Activated CD4-positive, alpha-beta T cell treated with anti-CD3 and anti-CD28 coated beads, Interleukin-10, Interleukin-2, amounts not matched to agents 100 ng/mL and 50 ng/mL, durations not matched to agents 16 hours and 8 hours (primary cell): ENCODE results near the gene SERINC5.
"Not testable (repeated sequence)": the region's sequence is repeated elsewhere in the genome, so short reads cannot be mapped to it uniquely, and the experiment has no call there.

ENCODE experiments used
- DNase-seq: peaks from one replicate; pipeline ENCODE4 v3.0.0-alpha.2; 2020

The SERINC5 gene

DNA sequence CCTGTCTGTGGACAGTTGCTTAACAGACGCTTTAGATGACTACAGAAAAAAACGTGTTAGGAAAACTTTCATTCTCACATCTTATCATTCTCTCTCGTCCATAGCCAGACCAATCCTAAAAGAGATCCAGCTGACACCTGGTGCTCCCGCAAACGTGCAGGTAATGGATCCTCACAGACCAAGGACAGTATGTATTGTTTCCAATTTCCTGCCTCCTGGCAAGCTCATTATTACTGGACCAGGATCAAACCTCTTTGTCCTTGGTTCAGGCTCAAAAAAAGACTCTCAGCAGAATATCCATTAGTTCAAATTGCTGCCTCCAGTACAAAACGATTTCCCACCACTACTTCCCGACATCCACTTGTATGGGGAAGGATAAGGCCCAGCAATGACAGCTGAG, 62.4 kb downstream of the SERINC5 start:
- no peak for DNase-seq

DNA sequence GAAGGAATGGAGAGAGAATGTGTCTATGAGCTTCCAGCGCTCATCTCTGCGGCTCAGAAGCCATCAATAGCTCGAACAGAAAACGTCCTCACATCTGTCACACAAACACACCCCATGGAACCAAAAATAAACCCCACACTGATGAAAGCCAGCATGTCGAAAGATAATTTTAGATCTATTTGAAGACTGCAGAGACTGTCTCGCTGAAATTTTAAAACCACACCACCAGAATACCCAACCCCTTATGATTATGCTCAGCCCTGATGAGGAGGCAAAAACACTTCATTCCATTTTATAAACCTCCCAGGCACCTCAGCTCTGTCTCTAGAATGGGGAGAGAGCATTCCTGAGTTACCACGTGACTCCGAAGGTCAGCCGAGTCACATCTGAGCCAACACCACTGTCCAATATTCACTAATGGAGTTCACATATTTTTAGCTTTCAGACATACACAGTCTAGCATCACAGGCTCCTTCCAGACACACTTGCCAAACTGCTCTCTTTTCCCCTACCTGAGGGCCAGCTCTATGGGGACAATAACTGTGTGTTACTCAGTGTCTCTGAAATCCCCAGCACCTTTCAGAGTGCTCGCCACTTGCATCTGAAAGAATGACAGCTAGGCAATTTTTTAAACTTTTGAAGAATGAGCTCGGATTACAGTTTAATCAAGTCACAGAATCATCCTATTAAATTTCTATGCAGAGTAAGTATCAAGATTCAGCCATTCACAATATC, 63.2 kb downstream of the SERINC5 start:
- DNase-seq = no peak

DNA sequence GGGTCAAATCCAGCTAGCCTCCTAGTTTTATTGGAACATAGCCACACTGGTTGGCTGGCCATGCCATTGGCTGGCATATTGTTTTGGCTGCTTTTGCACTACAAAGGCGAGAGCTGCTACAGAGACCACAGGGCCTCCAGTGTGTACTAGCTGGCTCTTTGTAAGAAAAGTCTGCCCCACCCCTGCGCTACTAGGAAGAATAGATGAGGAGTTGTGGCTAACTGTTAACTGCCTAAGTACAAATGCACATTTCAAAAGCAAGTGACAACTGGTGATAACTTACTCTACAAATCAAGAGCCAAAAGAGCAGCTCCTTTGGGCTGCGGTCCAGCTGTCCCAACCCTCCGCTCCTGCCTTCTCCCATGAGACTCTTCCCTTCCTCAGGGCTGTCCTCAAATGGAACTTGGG, 63.9 kb downstream of the SERINC5 start:
- peak; percentile 58 for DNase-seq

DNA sequence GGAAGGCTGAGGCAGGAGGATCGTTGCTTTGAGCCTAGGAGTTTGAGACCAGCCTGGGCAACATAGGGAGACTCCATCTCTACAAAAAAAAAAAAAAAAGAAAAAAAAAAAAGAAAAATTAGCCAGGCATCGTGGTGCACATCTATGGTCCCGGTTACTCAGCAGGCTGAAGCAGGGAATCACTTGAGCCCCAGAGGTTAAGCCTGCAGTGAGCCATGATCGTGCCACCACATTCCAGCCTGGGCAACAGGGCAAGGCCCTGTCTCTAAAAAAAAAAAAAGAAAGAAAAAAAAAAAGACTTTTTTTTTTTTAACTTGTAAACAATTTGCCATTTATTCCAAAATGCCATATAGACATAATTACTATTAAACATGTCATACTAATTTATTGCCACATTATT, 64.5 kb downstream of the SERINC5 start:
- DNase-seq = no peak

DNA sequence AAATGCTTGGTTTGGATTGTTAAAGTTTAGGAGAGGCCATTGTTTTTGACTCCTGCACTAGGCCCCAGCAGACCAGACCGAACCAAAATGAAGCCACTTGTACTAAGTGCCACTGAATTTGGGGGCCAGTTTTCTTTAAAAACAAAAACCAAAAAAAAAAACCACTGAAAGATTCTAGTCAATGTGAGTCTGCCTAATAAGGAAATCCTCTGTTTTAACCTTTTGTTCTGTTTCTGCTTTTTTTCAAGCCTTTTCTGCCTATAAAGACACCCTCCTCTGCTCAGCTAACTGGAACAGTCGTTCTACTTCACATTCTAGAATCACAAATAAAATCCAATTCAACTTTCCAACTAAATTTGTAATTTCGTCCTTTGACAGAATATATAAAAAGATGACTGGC, 64.9 kb downstream of the SERINC5 start:
- DNase-seq = no peak

DNA sequence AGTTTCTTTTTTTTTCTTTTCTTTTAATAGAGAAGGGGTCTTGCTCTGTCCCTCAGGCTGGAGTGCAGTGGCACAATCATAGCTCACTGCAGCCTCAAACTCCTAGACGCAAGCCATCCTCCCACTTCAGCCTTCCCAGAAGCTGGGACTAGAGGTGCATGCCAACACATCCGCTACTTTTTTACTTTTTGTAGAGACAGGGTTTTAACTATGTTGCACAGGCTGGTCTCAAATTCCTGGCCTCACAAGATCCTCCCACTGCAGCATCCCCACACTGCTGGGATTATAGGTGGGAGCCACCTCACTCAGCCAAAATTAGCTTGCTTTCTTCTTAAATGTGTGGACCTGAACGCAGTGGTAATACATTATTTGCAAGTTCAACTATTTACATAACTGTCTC, 66.1 kb downstream of the SERINC5 start:
- no peak for DNase-seq

DNA sequence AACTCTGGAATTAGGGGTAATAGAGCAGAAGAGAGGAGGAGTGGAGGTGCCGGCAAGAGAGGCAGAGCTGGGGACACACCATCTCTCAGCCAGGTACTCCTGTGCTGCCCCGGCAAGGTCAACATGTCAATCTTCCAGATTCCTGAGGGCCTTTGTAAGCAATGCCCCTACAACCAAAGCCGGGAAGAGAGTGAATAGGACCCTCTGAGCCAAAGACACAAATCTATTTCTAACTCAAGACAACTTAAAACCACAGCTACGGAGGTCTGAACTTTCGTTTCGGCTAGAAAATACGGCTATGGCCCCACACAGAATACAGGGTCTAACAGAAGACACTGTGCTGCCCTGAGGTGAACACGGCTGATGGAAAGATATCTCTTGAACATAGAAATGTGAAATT, 66.6 kb downstream of the SERINC5 start:
- DNase-seq = no peak

DNA sequence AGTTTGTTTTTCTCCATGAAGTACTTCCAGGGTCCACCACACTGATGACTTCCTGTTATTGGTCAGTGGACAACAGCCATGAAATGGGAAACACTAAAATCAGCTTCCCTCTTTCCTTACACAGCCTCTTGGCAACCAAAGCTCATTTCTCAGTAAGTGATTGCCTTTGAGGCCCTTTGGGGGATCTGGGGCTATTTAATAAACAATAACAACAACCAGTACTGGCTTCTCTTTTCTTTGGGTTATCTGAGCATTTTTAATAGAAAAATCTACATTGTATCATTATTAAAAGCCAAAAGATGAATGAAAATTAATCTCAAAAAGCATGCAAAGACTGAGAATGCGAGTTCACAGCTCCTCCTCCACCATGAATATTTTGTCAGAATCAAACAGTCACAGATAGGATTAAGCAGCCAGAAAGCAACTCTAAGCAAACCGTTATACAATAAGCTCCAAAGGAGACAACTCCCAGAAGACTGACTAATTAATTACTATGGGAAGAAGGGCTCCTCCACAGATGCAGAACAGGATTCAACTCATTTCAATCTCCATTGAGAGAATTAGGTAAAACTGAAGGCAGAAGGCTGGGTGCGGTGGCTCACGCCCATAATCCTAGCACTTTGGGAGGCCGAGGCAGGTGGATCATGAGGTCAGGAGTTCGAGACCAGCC, 68.3 kb downstream of the SERINC5 start:
- DNase-seq = no peak

DNA sequence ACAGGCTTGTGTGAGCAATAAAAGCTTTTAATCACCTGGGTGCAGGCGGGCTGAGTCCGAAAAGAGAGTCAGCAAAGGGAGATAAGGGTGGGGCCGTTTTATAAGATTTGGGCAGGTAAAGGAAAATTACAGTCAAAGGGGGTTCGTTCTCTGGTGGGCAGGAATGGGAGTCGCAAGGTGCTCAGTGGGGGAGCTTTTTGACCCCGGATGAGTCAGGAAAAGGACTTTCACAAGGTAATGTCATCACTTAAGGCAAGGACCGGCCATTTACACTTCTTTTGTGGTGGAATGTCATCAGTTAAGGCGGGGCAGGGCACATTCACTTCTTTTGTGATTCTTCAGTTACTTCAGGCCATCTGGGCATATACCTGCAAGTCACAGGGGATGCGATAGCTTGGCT, 70.3 kb downstream of the SERINC5 start:
- DNase-seq = not testable (repeated sequence)

DNA sequence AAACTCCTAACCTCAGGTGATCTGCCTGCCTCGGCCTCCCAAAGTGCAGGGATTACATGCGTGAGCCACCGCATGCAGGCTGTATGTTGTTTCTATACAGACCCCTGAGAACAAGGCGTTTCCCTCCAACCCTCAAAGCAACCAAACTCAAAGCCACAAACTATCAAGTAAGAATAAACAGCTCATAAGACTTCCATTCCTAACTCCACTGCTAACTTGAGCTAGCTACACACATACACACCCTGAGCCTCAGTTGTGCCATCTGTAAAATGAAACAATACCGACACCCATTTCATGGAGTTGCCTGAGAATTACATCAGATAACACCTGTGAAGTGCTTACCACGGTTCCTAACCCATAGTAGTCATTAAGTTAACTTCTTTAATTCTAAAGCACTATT, 70.8 kb downstream of the SERINC5 start:
- DNase-seq = no peak

DNA sequence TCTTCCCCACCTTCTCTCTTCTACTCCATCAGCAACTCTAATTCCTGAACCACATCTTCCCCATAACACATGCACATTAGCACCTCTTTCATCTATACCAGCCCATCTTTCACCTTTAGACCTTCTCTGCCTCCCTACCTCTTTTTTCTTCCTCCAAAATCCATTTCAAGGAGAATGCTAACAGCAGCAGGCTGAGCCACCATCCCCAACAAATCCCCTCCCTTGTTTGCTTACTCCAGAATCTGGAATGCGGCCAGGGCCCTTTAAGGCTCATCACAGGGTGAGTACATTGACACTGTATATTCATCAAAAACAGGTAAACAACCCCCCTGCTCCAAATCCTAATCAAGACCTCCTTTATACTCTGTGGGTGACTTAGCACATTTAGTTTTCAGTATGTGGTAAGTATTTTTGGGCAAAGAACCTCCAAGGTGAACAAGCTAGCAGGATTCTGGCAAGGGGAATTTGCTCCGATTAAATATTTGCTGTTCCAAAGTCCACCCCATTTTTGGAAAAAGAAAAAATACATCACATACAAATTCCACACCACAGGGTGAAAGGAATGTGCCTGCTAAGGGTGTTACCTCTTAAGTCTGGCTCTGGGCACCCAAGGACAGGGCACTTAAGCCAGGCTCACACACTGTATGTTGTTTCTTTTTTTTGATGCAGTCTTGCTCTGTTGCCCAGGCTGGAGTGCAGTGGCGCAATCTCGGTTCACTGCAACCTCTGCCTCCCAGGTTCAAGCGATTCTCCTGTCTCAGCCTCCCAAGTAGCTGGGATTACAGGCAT, 71.4 kb downstream of the SERINC5 start:
- no peak for DNase-seq

DNA sequence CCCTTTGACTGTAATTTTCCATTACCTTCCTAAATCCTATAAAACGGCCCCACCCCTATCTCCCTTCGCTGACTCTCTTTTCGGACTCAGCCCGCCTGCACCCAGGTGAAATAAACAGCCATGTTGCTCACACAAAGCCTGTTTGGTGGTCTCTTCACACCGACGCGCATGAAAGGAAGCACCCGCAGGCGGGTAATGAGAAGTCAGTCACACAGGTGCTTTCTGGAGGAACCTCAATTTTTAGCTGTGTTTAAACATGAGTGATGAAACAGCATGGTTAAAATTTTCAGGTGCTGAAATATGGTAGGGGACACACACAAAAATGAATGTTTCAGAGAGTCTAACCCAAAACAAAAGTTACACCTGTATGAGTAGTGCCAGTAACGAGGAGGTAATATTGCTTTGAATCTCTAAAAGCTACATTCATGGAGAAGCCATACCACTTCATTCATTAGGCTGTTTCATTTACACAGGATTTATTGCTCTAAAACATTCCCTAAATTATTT, 72.1 kb downstream of the SERINC5 start:
- DNase-seq = not testable (repeated sequence)

DNA sequence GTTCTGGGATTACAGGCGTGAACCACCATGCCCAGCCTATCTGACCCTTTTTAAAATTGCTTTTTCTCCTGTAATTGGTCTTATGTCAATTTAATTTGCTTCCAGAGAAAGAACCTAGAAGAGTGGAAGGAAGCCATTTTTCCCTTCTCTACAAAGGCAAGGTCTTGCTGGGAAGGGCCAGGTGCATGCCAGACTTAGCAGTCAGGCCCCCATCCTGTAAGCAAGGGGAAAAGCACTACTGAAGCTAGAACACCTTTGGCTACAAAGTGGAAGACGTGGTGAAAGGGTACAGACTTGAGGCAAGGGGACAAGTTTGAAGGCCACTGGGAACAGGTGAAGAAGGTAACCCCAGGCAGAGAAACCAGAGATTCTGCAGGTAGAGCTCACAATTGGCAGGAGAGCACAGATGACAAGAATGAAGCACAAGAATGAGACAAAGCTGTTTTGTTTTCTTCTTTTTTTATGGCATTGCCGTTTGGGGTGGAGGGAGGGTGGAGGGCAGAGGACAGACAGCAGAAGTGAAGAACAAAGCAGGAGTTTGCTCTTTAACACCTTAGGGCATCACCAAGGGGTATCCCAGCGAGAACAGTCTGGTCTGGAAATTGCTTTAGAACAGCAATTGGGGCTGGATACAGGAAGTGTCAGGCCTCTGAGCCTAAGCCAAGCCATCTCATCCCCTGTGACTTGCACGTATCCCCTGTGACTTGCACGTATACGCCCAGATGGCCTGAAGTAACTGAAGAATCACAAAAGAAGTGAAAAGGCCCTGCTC, 72.9 kb downstream of the SERINC5 start:
- no peak for DNase-seq

DNA sequence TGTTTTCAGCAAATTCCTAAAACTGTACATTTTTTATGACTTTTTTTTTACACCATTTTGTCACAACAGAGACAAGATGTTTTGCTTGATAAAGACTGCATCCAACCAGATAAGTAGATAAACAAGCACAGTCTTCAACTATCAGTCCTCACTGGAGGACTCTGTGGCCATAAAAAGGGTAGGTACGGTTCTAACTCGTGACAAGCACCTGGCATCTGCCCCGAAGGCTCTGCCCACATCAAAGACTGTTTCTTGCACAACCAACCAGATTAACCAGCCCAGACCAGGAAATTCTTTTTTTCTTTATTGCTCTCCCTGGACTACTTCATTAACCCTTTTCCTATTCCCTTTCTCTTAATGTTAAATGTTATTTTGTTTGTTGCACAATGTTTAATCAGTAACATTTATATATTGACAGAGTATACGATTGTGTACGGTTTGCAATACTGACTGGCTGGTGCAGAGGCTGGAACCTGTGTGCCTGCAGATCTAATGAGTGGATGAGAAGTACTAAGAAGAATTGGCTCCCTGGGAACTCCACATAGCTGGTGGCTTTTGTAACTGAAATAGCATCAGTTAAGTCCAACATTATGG, 74.1 kb downstream of the SERINC5 start:
- peak; percentile 77 for DNase-seq

DNA sequence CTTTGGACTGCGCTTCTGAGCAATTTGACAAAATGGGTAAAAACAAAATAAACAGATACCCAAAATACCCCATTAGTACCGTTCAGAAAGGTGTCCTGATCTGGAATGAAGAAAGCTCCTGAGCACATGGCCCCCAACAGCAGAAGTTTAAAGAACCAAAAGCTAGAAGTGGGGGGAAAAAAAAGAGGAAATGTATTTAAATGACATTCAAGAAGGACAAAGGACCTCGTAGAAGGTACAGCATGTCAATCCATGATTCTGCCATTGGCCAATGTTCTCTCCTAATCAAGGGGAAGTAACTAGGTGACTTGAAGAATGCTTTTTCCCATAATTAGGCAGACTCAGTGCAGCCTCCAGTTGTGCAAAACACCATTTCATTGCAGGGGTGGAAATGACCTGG, 78.6 kb downstream of the SERINC5 start:
- DNase-seq = no peak

DNA sequence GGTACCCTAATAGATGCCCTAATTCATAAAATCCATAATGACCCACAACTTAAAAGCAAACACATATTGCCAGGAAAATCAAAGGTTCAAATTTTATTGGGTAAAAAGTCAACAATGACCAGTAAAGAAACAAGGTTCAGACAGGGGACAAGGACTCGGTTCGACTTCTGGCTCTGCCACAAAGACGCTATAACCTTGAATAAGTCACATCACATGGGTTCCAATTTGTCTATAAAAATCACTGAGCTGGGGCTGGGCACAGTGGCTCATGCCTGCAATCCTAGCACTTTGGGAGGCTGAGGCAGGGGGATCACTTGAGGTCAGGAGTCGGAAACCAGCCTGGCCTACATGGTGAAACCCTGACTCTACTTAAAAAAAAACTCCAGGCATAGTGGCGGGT, 80.5 kb downstream of the SERINC5 start:
- DNase-seq = no peak

DNA sequence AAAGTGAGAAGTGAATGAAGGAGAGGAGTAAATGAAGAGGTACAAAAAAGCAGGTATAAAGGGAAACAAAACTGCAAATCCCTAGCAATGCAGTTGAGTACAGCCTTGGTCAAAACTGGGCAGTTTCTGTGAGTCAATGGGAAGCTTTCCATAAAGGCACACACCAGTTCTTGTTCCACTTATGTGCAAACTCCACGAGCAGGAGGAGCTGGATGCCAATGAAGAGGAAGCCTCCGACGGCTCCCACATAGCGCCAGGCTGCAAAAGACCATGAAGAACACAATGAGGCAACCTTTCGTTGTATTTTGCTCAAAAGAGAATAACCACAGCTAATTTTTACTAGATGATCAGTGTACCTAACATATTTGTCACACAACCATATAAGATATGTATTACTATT, 81.1 kb downstream of the SERINC5 start:
- no peak for DNase-seq

DNA sequence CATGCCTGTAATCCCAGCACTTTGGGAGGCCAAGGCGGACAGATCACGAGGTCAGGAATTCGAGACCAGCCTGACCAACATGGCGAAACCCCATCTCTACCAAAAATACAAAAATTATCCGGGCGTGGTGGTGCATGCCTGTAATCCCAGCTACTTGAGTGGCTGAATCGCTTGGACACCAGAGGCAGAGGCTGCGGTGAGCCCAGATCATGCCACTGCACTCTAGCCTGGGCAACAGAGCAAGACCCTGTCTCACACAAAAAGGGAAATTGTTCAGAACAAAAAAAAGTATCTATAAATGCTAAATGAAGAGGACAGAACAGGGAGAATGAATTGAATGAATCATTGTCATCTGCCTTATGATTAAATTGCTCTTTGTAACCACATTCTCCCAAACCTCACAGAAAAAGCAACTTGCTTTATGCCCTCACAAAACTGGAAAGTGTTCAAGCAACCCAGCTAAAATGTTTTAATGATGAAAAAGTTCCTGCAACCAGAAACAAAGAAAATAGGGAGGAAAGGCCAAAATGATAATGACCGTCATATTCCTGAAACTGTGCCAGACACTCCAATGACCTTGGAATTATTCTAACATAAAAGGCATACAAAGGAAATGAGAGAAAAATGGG, 83.7 kb downstream of the SERINC5 start:
- DNase-seq = no peak

DNA sequence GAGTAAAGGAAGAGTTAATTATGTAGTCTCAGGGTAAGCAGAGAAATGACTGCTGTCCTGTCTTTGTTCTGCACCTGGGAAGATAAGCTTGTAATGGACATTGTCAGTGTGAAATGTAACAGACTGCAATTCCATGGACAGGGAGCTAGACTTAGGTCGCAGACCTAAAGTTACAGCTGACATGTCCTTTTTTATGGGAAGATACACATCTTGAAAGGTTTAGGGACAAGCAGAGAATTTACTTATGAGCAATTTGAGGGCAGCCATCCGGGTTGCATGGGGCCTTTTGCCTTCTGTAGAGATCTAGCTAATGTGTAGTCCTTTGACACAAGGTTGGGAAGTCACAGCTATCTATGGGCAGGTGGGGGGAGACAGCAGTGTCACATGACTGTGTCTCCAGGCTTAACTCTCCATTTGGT, 85.7 kb downstream of the SERINC5 start:
- DNase-seq = no peak

DNA sequence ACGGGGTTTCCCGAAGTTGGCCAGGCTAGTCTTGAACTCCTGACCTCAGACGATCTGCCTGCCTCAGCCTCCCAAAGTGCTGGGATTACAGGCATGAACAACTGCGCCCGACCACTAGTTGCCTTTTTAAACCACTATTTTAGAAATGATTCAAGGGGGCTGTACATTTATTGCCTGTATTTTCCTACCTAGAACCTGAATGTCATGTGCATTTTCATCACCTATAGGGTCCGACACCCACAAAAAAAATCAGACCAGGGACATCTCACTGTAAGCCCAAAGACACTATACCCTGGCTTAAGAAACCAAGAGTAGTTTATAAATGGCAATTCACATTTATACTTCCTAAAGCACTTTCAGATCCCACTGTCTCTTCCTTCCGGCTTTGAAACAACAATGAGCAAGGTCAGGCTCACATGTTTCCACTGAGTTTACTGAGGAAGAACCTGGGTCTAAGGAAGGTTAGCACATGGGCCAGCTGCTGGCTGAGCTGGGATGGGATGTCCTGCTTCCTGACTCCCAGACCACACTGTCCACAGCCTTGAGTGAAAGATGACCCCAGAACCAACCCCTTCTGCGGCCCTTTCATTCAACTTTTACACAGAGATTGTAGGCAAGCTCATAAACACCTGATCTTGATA, 87.3 kb downstream of the SERINC5 start:
- no peak for DNase-seq

DNA sequence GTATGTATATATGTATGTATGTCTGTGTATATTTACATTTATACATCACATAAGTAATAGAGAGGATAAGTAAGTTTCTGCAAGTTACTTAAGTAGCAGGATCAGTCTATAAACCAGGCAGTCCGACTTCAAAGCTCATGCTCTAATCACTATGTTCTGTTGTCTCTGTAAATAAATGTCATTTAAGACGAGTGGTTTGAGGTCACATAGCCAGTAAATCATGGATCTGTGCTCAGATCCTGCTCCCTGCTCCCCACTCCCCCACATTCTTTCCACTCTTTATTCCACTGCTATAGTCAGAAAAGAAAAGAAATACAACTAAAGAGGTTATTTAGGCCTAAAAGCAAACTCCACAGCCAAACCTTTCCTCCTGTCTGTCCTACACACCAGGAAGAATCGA, 90.4 kb downstream of the SERINC5 start:
- no peak for DNase-seq

DNA sequence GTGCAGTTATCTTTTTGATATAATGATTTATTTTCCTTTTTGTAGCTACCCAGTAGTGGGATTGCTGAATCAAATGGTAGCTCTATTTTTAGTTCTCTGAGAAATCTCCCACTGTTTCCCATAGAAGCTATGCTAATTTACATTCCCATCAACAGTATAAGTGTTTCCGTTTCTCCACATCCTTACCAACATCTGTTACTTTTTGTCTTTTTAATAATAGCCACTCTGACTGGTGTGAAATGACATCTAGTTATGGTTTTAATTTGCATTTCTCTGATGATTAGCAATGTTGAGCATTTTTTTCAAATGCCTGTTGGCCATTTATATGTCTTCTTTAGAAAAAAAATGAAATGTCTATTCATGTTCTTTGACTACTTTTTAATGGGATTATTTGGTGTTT, 94.7 kb downstream of the SERINC5 start:
- no peak for DNase-seq
